ENCODE measurements around the gene IGF2BP2.
"Not testable (repeated sequence)": the region's sequence is repeated elsewhere in the genome, so short reads cannot be mapped to it uniquely, and the experiment has no call there.

The IGF2BP2 gene

DNA sequence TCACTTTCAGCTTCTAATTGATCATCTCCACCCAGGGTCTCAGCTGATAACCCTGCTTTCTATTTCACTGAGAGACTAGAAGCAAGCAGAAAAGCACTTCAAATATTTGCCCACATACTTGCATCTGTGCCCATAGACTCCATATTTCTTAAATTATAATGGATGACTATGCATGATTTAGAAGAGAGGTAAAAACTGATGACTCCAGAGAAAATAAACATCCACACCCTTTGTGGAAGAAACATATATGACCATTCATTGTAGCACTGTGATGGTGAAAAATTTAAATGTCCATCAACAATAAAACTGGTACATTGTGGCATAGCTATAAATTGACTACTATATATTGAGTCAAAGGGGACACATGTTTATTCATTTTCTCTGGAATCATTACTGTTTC, 7.1 kb upstream of the IGF2BP2 start:
- no peak for DNase-seq

DNA sequence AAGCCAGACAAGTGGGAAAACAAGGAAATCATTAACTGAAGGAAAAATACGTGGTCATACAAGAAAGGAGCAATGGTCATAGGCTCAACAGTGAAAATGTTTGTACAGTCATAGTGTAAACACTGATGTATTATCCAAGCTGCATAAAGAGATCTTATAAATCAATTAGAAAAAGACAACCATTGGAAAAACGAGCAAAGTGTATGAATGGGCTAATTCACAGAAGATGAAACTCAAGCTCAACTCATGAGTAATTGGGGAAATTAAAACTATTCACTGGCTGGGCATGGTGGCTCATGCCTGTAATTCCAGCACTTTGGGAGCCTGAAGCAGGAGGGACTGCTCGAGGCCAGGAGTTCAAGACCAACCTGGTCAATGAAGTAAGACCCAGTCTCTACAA, 6.4 kb upstream of the IGF2BP2 start:
- no peak for DNase-seq

DNA sequence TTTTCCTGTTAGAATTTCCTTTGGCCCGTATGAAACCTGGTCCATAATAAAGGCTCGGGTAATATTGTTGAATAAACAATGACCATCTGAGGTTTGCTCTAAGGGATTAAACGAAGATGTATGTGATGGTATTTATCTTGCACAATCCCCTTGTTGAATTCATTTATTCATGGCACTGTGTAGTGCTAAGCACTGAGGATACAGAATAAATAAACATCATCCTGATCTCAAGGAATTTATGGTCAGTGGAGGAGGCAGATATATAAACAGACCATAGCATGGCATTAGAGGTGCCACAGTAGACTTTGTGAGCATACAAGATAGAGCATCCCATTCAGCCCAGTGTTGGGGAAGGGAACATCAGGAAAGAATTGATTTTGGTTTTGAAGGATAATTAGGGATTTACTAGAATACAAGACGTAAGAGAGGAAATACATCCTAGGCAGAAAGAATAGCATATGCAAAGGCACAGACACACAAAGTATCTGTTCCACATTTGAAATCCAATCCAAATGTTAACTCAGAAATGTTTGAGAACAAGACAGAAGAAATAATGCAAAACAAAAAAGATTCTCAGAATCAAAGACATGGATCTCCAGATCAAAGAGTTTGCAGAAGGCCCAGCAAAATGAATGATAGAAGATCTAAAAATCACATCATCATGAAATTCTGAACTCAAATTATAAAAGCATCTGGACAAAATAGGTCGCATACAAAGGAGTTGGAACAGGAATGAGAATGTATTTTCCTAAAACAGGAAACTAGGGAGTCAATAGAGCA, 5.4 kb upstream of the IGF2BP2 start:
- no peak for DNase-seq

DNA sequence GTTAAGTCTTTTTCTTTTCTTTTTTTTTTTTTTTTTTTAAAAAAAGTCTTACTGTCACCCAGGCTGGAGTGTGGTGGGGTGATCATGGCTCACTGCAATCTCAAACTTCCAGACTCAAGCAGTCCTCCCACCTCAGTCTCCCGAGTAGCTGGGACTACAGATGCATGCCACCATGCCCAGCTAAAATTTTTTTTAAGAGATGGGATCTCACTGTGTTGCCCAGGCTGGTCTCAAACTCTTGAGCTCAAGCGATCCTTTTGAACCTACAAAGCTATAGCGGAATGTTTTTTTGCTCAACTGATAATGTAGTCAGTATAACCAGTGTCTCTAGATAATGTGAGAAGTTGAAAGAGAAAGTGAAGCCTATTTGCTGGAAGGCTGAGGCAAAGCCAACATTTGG, 3.9 kb upstream of the IGF2BP2 start:
- no peak for DNase-seq

DNA sequence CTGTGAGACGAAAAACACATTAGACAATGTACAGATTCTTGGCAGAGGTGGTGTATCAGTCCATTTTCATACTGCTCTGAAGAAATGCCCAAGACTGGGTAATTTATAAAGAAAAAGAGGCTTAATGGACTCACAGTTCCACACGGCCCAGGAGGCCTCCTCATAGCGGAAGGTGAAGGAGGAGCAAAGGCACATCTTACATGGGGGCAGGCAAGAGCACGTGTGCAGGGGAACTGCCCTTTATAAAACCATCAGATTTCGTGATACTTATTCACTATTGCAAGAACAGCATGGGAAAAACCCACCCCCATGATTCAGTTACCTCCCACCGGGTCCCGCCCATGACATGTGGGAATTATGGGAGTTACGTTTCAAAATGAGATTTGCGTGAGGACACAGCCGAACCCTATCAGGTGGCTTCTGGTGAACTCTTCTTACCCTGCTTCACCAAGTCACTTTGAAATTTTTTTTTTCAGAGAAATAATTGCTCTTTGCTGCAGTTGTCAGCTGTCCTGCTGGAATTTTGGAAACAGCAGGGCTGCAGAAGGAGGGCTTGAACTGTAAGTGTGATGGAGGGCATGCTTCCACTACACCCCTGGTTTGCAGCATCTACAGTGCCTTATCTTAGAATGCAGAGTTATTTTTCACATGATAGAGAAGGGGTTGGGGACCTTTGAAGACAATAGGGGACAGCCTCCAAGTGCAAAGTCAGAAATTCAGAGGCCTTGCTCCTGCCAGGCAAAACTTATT, 2.9 kb upstream of the IGF2BP2 start:
- DNase-seq: no peak

DNA sequence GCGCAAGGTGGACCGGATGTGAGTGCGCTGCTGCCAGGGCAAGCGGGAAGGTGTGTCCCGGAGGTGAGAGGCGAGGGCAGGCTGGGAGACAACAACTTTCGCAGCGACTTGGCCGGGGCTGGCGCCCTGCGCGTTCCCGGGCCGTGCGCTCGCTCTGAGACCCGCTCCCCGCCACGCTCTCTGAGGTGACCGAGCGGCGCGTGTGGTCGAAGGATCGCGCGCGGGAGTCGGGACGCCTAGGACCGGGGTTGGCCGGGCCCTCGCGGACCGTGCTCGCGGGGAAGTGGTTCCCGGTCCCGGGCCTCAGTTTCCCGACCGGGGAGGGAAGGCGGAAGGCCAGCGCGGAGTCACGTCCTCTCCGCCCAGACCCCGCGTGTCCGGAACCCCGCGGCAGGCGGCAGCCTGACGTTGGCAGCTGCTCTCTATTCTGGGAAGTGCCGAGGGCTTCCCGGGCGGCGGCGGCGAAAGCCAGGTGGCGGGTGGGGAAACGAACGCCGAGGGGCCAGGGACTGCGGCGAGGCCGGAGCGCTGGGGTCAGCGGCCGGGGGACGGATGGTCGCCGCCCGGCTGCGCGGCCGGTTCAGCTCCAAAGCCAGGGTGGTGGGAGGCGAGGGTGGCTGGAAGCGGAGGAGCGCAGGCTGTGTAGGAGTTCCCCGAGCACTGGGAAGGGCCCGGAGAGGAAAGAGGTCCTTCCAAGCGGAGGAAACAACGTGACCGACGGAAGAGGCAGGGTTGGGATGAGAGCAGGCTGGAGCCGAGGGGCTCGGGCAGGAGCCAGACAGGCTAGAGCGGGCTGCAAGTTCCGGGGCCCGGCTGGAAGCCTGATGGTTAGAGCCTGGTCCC, 1.0 kb upstream of the IGF2BP2 start:
- peak; percentile 76 for DNase-seq

DNA sequence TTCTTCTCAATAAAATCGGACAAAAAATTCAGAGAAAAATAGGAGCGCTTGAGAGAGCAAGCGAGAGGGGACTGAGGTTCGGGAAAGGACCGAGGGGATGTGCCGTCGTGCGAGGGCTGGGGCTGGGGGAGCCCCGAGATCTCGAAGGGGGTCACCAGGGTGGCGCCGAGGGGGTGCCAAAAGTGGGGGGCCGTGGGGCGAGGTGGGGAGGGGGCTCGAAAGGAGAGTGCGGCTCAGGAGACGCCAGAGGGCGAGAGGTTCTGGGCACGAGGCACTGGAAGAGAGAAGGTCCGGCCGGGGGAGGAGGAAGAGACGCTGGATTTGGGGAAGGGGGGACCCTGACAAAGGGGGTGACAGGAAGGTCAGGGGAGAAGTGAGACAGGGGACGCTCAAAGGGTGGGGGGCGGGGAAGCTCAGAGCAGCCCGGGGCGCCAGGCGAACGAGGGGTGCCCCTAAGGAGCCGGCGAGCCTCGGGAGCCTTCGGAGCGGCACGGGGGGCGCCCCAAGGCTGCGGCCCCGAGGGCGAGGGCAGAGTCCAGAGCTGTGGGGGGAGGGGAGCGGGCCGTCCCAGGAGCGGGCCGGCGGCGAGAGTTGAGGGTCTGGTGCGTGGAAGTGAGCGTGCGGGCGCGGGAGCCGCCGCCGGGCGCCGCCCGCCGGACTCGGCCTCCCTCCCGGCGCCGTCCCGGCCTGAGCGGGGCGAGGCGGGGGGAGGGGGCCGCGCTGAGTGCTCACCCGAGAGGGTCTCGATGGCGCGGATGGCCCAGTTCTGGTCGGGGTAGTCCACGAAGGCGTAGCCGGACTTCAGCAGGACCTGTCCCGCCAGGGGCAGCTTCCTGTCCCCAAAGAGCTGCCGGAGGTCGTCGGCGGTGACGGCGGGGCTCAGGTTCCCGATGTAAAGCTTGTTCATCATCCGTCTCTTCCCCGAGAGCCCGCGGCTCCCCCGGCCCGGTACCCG, 514 bp downstream of the IGF2BP2 start:
- DNase-seq: peak; percentile 65

DNA sequence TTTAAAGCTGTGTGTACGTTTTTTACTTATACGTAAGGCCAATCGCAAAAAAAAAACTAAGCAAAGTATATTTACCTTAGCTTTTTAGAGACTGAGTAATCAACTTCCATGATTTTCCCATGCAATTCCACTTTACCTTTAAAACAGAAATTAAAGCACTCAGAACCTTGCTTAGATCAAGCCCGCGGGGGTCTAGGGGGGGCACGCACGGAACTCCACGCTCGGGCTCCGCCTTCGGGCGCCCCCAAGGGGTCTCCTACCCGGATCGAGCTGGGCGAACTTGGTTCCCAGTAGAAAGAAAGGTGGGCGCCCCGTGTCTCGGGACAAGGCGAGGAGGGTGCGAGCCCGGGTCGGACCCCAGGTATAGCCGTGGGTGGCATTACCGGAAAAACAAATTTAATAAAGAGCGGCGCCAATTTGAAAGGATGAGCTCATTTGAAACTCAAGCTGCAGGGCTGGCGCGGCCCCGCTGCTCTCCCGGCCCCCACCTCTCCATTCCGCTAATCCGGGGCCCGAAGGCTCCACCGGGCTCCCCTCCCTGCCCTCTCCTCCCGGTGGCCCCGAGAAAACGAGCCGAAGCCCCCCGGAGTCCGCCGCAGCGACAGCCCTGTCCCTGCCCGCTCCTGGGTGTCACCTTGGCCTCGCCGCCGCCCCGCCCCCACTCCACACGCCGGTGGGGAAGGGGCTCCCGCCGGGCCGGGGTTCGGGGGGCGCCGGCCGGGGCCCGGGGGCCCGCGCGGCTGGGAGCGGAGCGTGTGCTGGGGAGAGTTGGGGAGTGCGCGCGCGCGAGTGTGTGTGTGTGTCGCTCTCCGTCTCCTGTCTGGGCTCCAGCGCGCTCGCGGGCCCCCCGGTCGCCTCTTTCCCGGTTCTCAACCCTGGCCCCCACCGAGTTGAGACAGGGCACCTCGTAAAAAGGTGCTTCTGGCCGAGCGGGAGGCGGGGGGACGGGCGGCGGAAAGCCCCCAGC, 1.5 kb downstream of the IGF2BP2 start:
- peak; percentile 72 for DNase-seq

DNA sequence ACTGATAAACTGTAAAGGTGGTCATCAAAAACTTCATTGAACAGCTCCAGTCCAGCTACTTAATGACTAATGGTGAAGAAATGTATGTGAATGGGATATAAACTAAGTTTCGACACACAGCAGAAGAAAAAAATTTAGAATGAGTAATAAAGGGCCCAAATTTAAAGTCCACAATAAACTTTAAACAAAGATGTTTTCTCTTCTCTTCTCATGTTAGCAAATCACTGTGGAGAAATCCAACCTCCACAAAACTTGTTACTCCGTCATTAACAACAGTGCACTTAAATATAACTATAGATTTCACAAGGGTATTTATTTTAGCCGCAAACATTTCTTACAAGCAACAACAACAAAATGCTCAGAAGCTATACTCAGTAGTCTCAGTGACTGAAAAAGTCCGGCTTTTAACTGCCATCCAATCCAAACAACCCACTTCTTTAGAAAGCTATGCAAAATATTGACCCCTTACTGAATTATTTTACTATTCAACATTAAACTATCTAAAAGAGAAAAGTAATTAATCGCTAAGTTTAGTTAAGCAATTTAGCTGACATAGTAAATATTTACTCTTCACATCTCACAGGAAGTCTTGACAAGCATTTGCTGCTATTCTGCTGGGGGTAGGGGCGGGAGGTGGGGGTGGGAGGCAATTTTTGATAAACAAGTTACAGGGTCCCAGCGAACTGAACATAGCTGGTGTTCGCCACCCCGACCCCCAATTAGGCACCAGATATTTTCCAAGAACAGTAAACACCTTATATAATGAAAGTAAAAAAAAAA, 2.4 kb downstream of the IGF2BP2 start:
- DNase-seq: no peak

DNA sequence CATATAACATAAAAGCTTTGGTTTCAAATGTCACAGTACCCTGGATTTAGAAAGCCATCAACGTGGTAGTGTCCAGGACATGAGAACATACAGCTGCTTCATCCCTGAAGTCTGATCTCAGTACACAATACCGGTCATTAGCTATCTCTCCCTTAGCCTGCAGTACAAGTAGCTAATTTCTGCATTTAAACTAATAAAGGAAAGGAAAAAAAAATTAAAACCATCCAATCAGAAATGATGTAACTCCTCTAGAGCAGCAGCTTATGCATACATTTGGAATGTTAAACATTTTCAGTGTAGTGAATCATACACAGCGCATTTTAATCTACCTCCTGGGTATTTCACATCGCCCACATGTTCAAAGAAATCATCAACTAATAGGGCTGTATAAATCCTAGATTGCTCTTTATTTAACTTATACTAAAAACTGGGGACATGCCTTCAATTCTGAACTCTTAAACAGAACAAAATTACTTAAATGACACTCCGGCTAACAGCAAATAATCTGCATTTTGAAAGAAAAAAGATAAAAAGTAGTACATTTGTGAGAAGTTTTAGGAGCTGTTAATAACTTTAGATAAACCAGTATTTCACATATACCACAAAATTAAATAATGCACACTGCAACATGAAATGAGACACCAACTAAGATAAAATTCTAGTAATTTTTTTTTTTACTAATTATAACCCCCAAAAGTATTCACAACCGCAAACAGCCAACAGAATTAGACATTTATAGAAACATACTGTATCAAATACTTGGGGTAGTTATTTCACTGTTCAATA, 3.7 kb downstream of the IGF2BP2 start:
- no peak for DNase-seq

DNA sequence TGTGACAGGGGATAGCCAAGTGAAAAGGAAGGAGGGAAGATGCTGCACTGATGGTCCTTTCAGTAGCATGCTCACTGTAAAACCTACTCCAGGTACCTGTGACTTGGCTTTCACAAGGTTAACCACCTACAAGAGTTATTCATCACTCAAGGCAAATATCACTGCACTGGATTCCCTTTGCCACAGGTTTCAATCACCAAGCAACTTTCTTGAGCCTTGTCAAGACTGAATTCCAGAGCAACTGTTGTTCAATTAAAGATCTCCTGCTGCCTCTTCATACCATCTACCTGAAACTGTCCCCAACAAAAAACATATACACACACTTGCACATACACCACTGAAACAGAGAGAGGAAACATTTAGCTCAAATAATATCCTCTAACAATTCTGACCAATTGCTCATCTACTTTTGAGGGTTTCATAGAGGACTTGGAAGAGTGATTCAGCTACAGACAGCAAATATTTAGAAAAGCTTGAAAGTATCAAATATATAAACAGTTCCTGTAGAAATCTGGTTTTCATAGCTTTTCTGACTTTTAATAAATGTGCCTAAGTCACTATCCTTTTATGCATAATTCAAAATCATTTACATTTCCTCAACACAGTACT, 6.5 kb downstream of the IGF2BP2 start:
- DNase-seq: no peak

DNA sequence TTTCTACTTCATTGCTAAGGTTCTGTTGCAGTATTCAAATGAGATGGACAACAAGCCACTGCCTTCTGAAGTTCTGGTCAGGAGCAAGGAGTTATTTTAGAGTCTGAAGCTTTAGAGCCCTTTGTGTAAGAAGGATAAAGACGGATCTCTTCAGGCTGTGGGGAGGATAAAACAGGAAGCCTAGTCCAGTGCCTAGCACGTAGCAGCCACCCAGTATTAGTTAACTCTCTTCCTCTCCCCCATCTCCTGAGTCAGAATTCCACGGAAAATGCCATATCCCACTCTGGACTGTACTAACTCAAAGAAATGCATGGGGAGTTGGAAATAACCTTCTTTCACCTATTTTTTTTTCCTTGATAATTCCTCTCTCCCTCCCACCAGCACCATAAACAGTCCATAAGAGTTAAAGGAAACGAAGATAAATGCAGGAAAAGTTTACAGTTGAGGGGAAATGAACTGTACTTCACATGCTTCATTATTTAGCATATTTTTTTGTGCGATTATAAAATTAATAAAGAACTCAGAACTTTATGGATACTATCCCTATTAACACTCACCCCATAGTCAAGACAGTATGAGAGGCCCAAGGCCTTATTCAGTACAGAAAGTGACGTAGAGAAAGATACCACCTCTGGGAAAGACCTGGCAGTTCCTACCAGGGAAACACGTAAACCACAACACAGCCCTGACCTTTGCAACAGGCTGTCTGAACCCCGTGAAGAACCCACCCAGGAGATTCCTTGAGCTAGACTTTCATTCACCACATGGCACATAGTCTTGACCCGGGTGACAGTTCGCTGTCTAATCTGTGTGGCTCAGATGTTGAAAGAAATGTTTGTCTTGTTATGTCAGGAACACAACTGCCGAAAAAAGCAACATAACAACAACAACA, 9.2 kb downstream of the IGF2BP2 start:
- no peak for DNase-seq

DNA sequence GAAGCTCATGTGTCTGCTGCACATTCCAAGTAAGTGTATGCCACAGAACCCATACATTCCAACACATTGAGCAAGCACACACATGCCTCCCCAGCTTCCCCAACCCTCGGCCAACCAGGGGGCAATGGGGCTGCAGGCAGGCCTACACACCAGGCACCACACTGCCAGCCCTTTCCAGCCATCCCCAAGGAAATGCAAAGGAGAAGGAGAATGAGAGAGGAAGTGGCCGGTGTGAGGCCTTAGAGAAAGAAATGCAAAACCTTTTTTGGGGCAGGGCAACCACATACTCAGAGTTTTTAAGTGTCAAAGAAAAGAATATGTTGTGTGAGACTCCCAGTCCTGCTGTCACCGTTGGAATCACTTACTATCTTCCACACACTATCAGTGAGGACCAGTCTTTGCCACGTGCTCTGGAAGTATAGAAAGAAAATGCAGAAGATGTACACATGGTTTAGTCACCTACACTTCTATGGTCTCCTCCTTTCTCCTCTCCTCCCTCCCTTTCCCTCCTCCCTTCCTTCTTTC, 11.1 kb downstream of the IGF2BP2 start:
- no peak for DNase-seq

DNA sequence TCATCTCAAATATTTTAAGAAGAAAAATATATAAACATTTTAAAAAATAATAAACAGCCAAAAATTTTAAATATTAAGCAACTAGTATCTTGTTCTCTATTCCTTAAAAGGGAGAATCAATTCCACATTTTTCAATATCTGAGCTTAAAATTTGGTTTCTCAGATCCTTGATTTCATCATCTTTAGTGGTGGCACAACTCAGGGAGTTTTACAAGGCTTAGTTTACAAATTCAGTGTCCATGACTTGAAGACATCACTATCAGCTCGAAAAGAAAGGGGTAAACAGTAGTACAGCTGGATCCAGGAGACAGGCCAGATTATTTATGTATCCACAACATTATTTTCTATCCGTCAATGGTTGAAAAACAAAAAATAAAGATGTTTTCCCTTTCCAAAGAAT, 11.6 kb downstream of the IGF2BP2 start:
- no peak for DNase-seq

DNA sequence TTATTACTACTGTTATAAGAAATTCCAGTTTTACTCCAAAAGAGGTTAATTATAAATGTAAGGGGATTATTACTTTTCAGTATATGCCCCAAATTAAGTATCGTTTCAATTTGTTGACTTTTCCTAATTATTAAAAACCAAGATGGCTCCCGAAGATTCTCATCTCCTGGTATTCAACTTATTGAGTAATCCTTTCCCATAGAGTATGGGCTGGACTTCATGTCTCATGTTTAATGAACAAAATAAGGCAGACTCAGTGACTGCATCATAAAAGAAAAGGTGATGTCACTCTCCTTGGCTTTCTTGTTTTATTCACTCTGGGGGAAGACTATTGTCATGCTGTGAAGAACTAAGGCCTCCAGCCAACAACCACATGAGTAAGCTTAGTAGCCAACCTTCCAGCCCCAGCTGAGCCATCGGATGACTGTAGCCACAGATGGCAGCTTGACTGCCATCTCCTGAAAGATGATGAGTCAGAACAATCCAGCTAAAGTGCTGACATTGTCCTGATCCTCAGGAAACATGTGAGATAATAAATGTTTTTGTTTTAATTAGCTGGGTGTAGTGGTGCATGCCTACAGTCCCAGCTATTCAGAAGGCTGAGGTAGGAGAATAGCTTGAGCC, 17.3 kb downstream of the IGF2BP2 start:
- no peak for DNase-seq

DNA sequence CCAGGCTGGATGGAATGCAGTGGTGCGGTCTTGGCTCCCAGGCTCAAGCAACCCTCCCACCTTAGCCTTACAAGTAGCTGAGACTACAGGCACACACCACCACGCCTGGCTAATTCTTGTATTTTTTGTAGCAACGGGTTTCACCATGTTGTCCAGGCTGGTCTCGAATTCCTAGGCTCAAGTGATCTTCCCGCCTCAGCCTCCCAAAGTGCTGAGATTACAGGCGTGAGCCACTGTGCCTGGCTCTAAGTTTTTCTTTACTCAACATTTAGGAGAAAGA, 26.1 kb downstream of the IGF2BP2 start:
- DNase-seq: not testable (repeated sequence)
